ENCODE measurements around the gene CPA5.
"Not testable (repeated sequence)": the region's sequence is repeated elsewhere in the genome, so short reads cannot be mapped to it uniquely, and the experiment has no call there.

Gene CPA5

GRCh38 chr7:130359276-130359857 is 14.8 kb downstream of the CPA5 start:
- no peak for DNase-seq (ENCODE audit: low spot score)

DNA sequence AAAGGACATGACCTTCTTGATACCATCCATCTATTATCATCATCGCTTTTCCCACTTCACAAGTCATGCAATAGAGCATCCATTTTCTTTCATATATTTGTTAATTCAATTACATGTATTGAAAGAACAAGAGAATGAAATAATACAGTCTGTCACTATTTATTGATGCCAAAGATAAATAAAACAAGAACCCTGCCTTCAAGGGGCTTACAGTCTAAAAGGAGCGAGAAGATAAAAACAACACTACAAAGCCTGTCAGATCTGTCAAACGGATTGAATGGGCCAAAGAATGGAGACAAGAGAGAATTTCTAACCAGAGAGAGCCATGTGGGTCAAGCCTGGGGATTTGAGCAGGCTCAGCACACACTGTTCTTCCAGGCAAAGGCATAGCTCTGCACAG is 15.9 kb downstream of the CPA5 start:
- DNase-seq (ENCODE audit: low spot score) = no peak

DNA sequence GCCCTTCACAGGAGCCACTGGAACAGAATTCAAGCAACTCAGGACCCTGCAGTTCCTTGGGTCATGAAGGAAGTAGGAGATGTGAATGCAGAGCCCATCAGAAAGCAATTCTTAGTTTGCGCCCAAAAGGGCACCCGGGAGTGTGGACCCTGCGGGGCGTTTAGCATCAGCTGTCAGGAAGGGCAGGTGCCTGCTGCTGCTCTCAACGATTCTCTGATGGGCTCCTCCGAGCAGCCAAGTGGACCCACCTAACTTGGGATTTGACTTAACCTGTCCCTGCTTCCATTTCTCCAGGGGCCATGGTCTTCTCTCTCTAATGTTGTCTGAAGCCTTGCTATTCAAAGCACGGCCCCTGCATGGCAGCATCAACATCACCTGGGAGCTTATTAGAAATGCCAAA is 17.1 kb downstream of the CPA5 start:
- DNase-seq (ENCODE audit: low spot score) = no peak

- DNase-seq (ENCODE audit: low spot score) = no peak
Measured at GRCh38 chr7:130362251-130362816, 17.7 kb downstream of the CPA5 start.

DNA sequence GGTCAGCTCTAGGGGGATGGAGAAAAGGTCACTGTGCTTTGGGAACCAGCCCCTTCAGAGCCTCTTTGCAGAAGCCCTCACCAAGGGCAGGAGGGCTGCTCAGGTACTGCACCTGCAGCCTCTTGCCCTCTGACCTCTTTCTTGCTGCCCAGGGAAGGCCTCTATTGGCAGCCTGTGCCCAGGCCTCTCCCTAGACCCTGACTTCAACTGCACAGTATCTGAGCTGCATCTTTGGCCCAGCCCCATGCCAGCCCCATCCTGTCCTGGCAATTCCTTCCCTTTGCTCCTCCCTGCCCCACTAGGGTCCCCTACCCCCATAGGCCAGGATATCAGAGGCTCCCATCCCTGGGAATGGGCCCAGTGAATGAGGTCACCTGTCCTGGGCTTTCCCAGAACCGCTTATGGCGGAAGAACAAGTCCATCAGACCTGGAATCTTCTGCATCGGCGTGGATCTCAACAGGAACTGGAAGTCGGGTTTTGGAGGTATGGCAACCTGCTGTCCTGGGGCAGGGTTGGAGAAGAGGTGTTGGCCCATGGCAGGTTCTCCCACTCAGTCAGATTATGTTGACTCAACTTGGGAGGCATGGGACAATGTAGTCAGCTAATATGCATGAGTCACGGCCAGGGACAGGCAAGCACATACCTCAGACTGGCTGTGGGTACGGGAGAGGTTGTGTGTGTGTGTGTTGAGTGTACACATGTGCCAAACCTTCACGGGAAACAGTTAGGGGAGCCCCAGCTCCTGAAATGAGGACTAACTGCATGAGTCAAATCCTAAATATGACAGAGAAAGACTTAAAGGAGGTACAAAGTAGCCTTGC is 18.6 kb downstream of the CPA5 start:
- DNase-seq (ENCODE audit: low spot score) = no peak

- no peak for DNase-seq (ENCODE audit: low spot score)
Measured at GRCh38 chr7:130364451-130364850, 19.8 kb downstream of the CPA5 start.

DNA sequence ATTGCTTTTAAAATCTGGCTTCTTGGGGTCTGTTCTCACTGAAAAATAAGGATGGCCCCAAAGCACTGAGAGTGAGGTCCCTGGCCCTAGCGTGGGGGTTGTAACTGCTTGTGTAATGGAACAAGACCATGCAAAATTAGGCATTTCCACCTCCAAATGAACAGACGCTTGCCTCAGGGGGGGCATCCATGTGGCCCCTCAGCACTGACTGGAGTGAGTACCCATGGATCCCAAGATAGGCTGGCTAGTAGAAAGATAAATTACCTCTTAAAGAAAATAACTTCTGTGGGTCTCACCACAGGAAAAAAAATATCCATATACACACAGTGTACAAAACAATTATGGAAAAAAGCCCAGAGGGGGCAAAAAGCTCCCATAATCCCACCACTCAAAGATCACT is 20.5 kb downstream of the CPA5 start:
- DNase-seq (ENCODE audit: low spot score) = no peak

DNA sequence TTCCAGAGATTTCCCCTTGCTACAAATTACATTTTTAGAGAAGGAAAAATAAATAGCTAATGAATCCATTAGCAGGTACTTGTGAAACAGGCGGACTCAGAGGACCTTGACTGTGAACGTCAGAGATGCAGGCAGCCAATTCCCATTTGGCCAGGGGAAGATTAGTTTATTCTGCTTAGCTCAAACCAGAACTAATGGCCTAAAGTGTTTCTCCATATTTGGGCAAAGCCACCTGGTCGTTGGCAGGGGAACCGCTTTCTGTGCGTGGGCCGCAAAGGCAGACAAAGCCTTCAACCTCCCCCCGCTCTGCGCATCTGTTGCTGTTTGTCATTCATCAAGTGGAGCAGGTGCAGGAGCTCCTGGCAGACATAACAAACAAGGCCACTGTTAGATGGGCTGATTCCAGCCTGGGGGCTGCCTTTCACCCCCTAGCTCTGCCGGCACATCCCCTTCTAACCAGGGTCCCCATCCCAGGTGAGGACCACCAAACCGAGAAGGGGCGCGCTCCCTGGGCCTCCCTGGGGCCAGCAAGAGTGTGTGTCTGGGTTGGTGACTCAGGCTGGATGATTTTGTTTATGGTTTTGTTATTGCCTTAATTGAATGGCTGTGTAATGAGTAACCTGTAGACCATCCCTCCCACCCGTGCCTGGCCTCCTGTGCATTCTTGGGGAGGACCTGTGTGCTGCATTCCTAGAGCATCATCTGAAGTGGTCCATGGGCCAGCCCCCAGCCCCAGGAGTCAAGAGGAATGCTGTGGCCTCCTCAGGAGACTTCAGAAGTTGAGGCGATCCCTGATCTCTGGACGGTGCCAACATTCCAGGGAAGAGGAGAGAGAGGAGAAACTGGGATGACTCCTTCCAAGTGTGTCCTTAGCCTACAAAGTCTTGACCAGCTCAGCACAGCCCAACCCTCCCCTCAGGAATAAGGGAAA is 21.2 kb downstream of the CPA5 start:
- no peak for DNase-seq (ENCODE audit: low spot score)

GRCh38 chr7:130366564-130366963 is 21.9 kb downstream of the CPA5 start:
- DNase-seq (ENCODE audit: low spot score) = no peak

- DNase-seq (ENCODE audit: low spot score) = no peak
Measured at GRCh38 chr7:130367088-130367755, 22.6 kb downstream of the CPA5 start.

GRCh38 chr7:130367836-130368746 is 23.5 kb downstream of the CPA5 start:
- DNase-seq (ENCODE audit: low spot score) = no peak

DNA sequence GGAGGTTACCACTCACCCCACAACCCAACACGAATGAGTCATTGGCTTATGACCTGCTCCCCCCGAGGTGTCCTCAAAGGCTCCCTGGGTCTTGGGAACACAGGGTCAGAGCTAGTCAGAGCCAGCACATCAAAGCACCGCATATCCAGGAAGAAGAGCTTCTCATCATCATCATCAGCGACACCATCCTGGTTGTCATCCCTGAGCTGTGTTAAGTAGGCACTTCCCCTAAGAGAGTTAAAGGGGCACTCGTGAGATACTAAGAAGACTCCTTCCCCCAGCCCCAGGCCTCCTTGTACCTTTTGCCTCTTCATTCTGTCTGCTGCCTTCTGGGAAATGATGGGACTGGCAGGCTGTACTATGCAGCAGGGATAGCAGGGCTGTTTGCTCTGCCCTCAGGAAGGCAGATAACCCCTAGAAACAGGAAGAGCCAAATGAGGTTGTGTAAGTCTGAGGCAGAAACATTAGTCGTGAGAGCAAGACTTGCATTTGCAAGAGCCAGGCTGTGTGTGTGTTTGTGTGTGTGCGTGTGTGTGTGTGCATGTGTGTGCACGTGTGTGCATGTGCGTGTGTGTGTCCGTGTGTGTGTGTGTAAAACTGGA is 24.6 kb downstream of the CPA5 start:
- no peak for DNase-seq (ENCODE audit: low spot score)

- no peak for DNase-seq (ENCODE audit: low spot score)
Measured at GRCh38 chr7:130369831-130370550, 25.4 kb downstream of the CPA5 start.

GRCh38 chr7:130371046-130371445 is 26.4 kb downstream of the CPA5 start:
- DNase-seq (ENCODE audit: low spot score) = no peak

DNA sequence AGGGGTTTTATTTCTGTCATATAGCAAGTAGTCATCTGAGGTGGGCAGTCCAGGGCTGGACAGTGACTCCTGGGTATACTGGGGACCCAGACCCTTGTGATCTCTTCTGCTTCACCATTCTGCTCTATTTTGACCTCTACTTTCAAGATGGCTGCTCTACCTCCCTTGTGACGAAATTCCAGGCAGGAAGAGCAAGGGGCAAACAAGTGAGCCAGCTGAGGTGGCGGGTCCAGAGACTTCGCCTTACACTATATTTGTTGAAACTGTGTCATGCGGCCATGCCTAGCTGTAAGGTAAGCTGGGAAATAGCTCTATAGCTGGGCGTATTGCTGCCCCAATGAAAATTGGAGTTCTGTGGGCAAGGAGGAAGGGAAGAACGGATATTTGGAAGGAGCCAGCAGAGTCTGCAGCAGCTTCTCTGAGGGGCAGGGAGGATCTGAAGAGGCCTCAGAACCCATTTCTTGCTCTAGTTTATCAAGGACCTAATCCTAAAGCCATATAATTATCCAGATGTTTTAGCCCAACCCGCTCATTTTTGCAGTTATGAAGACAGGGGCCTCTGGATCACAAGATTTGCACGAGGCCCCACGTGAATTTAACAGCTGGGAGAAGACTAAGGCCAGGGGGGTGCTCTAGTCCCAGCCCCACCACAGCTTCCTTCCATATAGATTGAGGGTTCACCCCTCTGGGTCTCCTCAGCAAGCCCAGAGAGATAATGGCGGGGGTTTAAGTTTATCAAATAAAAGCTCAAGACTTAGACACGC is 28.0 kb downstream of the CPA5 start:
- DNase-seq (ENCODE audit: low spot score) = no peak

- no peak for DNase-seq (ENCODE audit: low spot score)
Measured at GRCh38 chr7:130374507-130374906, 29.9 kb downstream of the CPA5 start.

- not testable (repeated sequence) for DNase-seq (ENCODE audit: low spot score)
Measured at GRCh38 chr7:130376461-130376860, 31.8 kb downstream of the CPA5 start.

GRCh38 chr7:130377178-130377577 is 32.6 kb downstream of the CPA5 start:
- DNase-seq (ENCODE audit: low spot score) = no peak

GRCh38 chr7:130379019-130379418 is 34.4 kb downstream of the CPA5 start:
- no peak for DNase-seq (ENCODE audit: low spot score)

Measured in globus pallidus (tissue), 1 donor.